ENCODE data around the gene CDH8.

DNA sequence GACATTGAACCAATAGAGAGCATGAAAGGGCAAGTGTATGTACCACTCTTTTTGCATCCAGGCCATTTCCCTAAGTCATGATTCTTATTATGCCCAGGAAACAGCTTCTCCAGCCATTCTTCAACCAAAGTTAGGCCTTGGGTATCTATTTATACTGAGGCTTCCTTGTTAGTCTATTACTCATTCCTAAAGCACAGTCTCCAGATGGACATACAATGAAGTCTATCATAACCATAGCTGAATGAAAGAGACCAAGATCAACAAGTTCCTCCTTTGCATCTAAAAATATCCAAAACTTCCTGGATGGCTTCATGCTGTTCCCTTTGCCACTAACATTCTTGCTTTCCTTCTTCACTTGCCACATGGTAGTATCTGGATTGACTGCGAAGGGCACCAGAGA is 265.9 kb downstream of the CDH8 start:
- TF ChIP-seq, protein P1, sequence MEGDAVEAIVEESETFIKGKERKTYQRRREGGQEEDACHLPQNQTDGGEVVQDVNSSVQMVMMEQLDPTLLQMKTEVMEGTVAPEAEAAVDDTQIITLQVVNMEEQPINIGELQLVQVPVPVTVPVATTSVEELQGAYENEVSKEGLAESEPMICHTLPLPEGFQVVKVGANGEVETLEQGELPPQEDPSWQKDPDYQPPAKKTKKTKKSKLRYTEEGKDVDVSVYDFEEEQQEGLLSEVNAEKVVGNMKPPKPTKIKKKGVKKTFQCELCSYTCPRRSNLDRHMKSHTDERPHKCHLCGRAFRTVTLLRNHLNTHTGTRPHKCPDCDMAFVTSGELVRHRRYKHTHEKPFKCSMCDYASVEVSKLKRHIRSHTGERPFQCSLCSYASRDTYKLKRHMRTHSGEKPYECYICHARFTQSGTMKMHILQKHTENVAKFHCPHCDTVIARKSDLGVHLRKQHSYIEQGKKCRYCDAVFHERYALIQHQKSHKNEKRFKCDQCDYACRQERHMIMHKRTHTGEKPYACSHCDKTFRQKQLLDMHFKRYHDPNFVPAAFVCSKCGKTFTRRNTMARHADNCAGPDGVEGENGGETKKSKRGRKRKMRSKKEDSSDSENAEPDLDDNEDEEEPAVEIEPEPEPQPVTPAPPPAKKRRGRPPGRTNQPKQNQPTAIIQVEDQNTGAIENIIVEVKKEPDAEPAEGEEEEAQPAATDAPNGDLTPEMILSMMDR (IDR thresholded peaks at IDR 0.05; ENCODE audit: insufficient read depth, low read length, poor library complexity, severe bottlenecking): no peak
- TF ChIP-seq EZH2phosphoT487 (conservative IDR thresholded peaks at IDR 0.05; ENCODE audit: low read length): no peak
